Measurements from ENCODE around the gene COMMD6.

- TF ChIP-seq EZH2 (IDR thresholded peaks at IDR 0.05; ENCODE audit: insufficient read depth, poor library complexity, severe bottlenecking), result no peak
- no peak for TF ChIP-seq EZH2phosphoT487 (IDR thresholded peaks at IDR 0.05; ENCODE audit: insufficient read depth, low read depth)
Measured at GRCh38 chr13:75489502-75490263, 48.0 kb downstream of the COMMD6 start.
